ENCODE results near the gene PRKCH. TPM values are rescaled to one million over a fixed set of nuclear protein-coding genes. Genes with fewer than 3 reads are reported as not detected.

The PRKCH gene
- total and polyA plus RNA-seq, 2 donors (not counting 3 experiments of a cell fraction or from before 2014, with no cell fraction given), result 97.7 to 103 TPM

DNA sequence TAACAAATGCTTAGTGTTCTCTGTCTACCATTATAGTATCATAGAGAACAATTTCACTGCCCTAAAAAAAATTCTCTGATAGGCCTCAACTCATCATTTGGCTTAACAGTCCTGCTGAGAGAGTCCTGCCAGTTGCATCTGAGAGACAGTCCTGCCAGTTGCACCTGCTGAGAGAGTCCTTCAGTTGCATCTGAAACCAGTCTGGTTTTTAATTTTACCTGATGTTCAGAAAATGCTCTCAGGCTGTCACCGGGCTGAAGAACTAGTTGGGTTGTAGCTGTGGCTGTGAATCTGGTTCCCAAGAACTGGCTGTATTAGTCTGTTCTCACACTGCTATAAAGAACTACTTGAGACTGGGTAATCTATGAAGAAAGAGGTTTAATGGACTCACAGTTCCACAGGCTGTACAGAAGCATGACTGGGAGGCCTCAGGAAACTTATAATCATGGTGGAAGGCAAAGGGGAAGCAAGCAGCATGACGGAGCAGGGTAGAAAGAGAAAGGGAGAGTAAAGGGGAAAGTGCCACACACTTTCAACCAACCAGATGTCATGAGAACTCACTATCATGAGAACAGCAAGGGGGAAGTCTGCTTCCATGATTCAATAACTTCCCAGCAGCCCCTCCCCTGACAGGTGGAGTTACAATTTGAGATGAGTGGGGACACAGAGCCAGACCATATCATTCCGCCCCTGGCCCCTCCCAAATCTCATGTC is 51.6 kb downstream of the PRKCH start:
- H3K4me1 ChIP-seq (ENCODE audit: control insufficient read depth, extremely low read depth, insufficient read depth, low read length), result no peaks in the 10 kb centered on the region
- peaks cover 84% of the 10 kb centered on the region for H3K79me2 ChIP-seq (ENCODE audit: control insufficient read depth, insufficient read depth, low read length)
- intact Hi-C loops (cut with micrococcal nuclease), result no loop called here
- no peaks in the 10 kb centered on the region for H3K9me1 ChIP-seq (replicated peaks; ENCODE audit: control insufficient read depth, extremely low read depth, insufficient read depth, low read length)
- ChIA-PET CTCF (no interaction called here), POLR2A (no interaction called here)
- H3K27ac ChIP-seq (ENCODE audit: insufficient read depth, low read depth, low read length), result no peak overlapping the region
- H2AFZ ChIP-seq (ENCODE audit: low read depth, low read length), result no peak overlapping the region
- peaks cover 2% of the 10 kb centered on the region for H3K9me3 ChIP-seq (replicated peaks; ENCODE audit: control insufficient read depth, insufficient read depth, low read length)
- no peak for FAIRE-seq
- DNase-seq (ENCODE audit: low read depth, low spot score), result no peak
- H3K4me2 ChIP-seq (ENCODE audit: insufficient read depth, low read length), result no peak overlapping the region
- no TSS peak for BruUV-seq (replicated peaks)
- dilution Hi-C loops (cut with MboI; ENCODE audit: extremely low pct_ligation_motif_present, low sequenced_read_pairs), result no loop called here
- TF ChIP-seq POLR2AphosphoS5 (IDR thresholded peaks at IDR 0.05; ENCODE audit: insufficient read depth, low read depth, low read length) (no peak), EZH2 (IDR thresholded peaks at IDR 0.05; ENCODE audit: borderline replicate concordance, low read depth, low read length, severe bottlenecking) (no peak), JUN (IDR thresholded peaks at IDR 0.05; ENCODE audit: borderline replicate concordance, insufficient read depth, insufficient read length, low read depth) (no peak), GATA2 (IDR thresholded peaks at IDR 0.05; ENCODE audit: insufficient read depth, insufficient read length, low read depth, low read length) (no peak), FOS (IDR thresholded peaks at IDR 0.05; ENCODE audit: borderline replicate concordance, insufficient read depth, low read length) (no peak)
- TF ChIP-seq, protein P1, sequence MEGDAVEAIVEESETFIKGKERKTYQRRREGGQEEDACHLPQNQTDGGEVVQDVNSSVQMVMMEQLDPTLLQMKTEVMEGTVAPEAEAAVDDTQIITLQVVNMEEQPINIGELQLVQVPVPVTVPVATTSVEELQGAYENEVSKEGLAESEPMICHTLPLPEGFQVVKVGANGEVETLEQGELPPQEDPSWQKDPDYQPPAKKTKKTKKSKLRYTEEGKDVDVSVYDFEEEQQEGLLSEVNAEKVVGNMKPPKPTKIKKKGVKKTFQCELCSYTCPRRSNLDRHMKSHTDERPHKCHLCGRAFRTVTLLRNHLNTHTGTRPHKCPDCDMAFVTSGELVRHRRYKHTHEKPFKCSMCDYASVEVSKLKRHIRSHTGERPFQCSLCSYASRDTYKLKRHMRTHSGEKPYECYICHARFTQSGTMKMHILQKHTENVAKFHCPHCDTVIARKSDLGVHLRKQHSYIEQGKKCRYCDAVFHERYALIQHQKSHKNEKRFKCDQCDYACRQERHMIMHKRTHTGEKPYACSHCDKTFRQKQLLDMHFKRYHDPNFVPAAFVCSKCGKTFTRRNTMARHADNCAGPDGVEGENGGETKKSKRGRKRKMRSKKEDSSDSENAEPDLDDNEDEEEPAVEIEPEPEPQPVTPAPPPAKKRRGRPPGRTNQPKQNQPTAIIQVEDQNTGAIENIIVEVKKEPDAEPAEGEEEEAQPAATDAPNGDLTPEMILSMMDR (IDR thresholded peaks at IDR 0.05; ENCODE audit: extremely low read depth in 1 of 2, insufficient read depth in 1 of 2, low read depth in 1 of 2, low read length in 2 of 2), result no peak
- TF ChIP-seq, protein P2, sequence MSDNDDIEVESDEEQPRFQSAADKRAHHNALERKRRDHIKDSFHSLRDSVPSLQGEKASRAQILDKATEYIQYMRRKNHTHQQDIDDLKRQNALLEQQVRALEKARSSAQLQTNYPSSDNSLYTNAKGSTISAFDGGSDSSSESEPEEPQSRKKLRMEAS (IDR thresholded peaks at IDR 0.05; ENCODE audit: insufficient read depth, insufficient read length), result no peak
- H3K4me3 ChIP-seq (replicated peaks in 1 of 3; ENCODE audit: insufficient read depth in 1 of 3, low read depth in 1 of 3, low read length in 3 of 3), result no peak overlapping the region
- no peaks in the 10 kb centered on the region for H3K36me3 ChIP-seq (ENCODE audit: control insufficient read depth in 2 of 2, extremely low read depth in 1 of 2, insufficient read depth in 2 of 2, low read length in 2 of 2)
- H3K27me3 ChIP-seq (ENCODE audit: control insufficient read depth in 2 of 2, insufficient read depth in 2 of 2, low read length in 2 of 2), result no peaks in the 10 kb centered on the region
- peaks cover 3% of the 10 kb centered on the region for H4K20me1 ChIP-seq (replicated peaks; ENCODE audit: control insufficient read depth, extremely low read depth, insufficient read depth, low read length)
- H3K9ac ChIP-seq (replicated peaks; ENCODE audit: extremely low read depth, insufficient read depth, low read length), result no peak overlapping the region
